Heart left ventricle (tissue), 16 donors: ENCODE measurements around the gene MBP. TPM values are rescaled to one million over a fixed set of nuclear protein-coding genes. Genes with fewer than 3 reads are reported as not detected.
A peak's percentile ranks its signal among the peaks of the same experiment; 100 is the strongest.

Experiments used
- ATAC-seq, 4 donors: fragments of 200-7000 bp; cut with Tn5 transposase; one replicate each; pipeline ENCODE4 v1.9.1; 2020 to 2022; ENCODE audit warnings: moderate library complexity in 4 of 4, mild to moderate bottlenecking in 3 of 4, moderate number of reproducible peaks in 1 of 4
- DNase-seq, 5 donors: peaks; one replicate each; pipeline ENCODE4 v3.0.0-alpha.2; 2020
- H3K27ac ChIP-seq, 12 donors: fragments of 200-600 bp; sonication (generic) in 4 of 12; one replicate each; pipeline versions ENCODE4 v1.5.0 to v1.8.0; 2016 to 2022; ENCODE audit warnings: mild to moderate bottlenecking in 2 of 12
- H3K27me3 ChIP-seq, 9 donors: fragments of 200-600 bp; sonication (generic) in 2 of 9; one replicate each; pipeline versions ENCODE4 v1.5.1 to v1.8.0; 2016 to 2022; ENCODE audit warnings: mild to moderate bottlenecking in 3 of 9
- H3K36me3 ChIP-seq, 9 donors: fragments of 200-600 bp; sonication (generic) in 2 of 9; one replicate each; pipeline versions ENCODE4 v1.5.0 to v1.8.0; 2018 to 2022; ENCODE audit warnings: mild to moderate bottlenecking in 2 of 9
- H3K4me1 ChIP-seq, 12 donors: fragments of 200-600 bp; sonication (generic) in 4 of 12; one replicate each; pipeline versions ENCODE4 v1.5.0 to v1.8.0; 2016 to 2022; ENCODE audit warnings: mild to moderate bottlenecking in 3 of 12
- H3K4me3 ChIP-seq, 12 donors: fragments of 200-600 bp; sonication (generic) in 4 of 12; one replicate each; pipeline versions ENCODE4 v1.5.0 to v1.8.0; 2017 to 2022; ENCODE audit warnings: mild to moderate bottlenecking in 9 of 12, moderate library complexity in 4 of 12
- H3K9me3 ChIP-seq, 12 donors: fragments of 200-600 bp; sonication (generic) in 4 of 12; one replicate each; pipeline versions ENCODE4 v1.5.0 to v1.8.0; 2016 to 2022; ENCODE audit warnings: mild to moderate bottlenecking in 1 of 12
- POLR2A ChIP-seq, 2 donors: fragments of 450-650 bp; IDR thresholded peaks; one replicate each; pipeline ENCODE4 v1.6.1; 2017; ENCODE audit warnings: antibody characterized with exemption in 2 of 2, mild to moderate bottlenecking in 2 of 2, moderate library complexity in 2 of 2
- WGBS, 4 donors: extraction: QIAGEN DNeasy Blood & Tissue Kit in 2 of 4; methylation state at CpG; one replicate each; pipeline versions ENCODE4 v1.1.5 to v1.1.7; 2013 to 2018; 5-methylcytosine and 5-hydroxymethylcytosine counted together
- intact Hi-C, 10 donors: fragments of 100-400 bp; cut with DNase I; formaldehyde crosslinking; loops; one replicate each; pipeline versions ENCODE4 v1.11.1 to v1.14.2; 2022
- polyA plus RNA-seq, 2 donors: library from polyadenylated mRNA; stranded (reverse); fragments of 200-250 nt; gene quantifications; one replicate each; pipeline ENCODE4 v1.2.3, GENCODE V29; 2013
- total RNA-seq, 9 donors: library from RNA; depleted of rRNA in 2 of 9; stranded (reverse); fragments of >200 nt in 2 of 9; fragmentation: NEBNext Ultra II Directional in 3 of 9; extraction: Animal tissue kit (Norgen Biotek cat#: 25700) in 3 of 9; gene quantifications; one replicate each; pipeline versions ENCODE4 v1.1.0 to v1.2.4, GENCODE V29; 2016 to 2023
- TF ChIP-seq, protein P1 (sequence below), 12 donors: fragments of 200-600 bp; sonication (generic) in 4 of 12; IDR thresholded peaks; one replicate each; pipeline versions ENCODE4 v1.5.0 to v1.8.0; 2018 to 2022; ENCODE audit warnings: antibody characterized with exemption in 12 of 12, mild to moderate bottlenecking in 5 of 12
- donor health status: ischemic (EF 13 %, LVEDD 7.1; RV severe dilation, severe dysfunction).
- donor health status: healthy with polysubstance abuse.
- donor health status: DM: no; HTN: yes; CAD: no.
- donor health status: DM: no; HTN: no; CAD: no.
- donor health status: ischemic (EF 25% LVEDD 6.9; RV normal size, moderate dysfunction).
- donor health status: ischemic (EF 25% LVEDD 5.7; RV mildly dilated, moderate dysfunction).
- donor health status: healthy.
- donor health status: DM: yes; HTN: yes; CAD: no.
- donor health status: ischemic (EF 35%, LVEDD 5.7; RV mildly dilated, moderate dysfunction).
- donor health status: nonischemic (EF 11% LVEDD 7.7; RV severe dilation, severe dysfunction).
- donor health status: DM: yes; HTN: yes; CAD: no.
- donor health status: PGD.
- donor health status: ischemic (EF 29% LVEDD 5.4; RV normal size, mild dysfunction).
- donor health status: nonischemic (EF 23%, LVEDD 6.1; RV moderate dilation, normal function).

The MBP gene
- total and polyA plus RNA-seq, 11 donors = 7.7 to 93.0 (median 31.8) TPM

GRCh38 chr18:77079088-77079487 lies 53.5 kb downstream of the MBP start:
- no peak overlapping the region for H3K4me3 ChIP-seq
- TF ChIP-seq, protein P1, sequence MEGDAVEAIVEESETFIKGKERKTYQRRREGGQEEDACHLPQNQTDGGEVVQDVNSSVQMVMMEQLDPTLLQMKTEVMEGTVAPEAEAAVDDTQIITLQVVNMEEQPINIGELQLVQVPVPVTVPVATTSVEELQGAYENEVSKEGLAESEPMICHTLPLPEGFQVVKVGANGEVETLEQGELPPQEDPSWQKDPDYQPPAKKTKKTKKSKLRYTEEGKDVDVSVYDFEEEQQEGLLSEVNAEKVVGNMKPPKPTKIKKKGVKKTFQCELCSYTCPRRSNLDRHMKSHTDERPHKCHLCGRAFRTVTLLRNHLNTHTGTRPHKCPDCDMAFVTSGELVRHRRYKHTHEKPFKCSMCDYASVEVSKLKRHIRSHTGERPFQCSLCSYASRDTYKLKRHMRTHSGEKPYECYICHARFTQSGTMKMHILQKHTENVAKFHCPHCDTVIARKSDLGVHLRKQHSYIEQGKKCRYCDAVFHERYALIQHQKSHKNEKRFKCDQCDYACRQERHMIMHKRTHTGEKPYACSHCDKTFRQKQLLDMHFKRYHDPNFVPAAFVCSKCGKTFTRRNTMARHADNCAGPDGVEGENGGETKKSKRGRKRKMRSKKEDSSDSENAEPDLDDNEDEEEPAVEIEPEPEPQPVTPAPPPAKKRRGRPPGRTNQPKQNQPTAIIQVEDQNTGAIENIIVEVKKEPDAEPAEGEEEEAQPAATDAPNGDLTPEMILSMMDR (IDR thresholded peaks at IDR 0.05) = no peak
- no peak for TF ChIP-seq POLR2A (IDR thresholded peaks at IDR 0.05)
- peaks cover 0 to 71% (median 32%) of the 10 kb centered on the region in 12 donors for H3K4me1 ChIP-seq
- no peaks in the 10 kb centered on the region for H3K27me3 ChIP-seq
- no peaks in the 10 kb centered on the region for H3K9me3 ChIP-seq
- intact Hi-C loops = loop anchor here in 1 of 10 donors (5.0 kb wide), 1 partner anchor 53 kb away; the partner anchor contains the start of gene MBP
- 77 to 88% (median 82%) methylated on average over 6 of the region's 6 CpGs for WGBS, 4 donors
- ATAC-seq (no peak), DNase-seq (no peak)
- peaks cover 0 to 4% (median 0%) of the 10 kb centered on the region in 9 donors for H3K36me3 ChIP-seq
- H3K27ac ChIP-seq = peak overlapping the region in 1 of 12 donors; percentile 4

- Histone ChIP-seq H3K9me3 (no peaks in the 10 kb centered on the region), H3K27ac (peak overlapping the region in 1 of 12 donors; percentile 4), H3K4me3 (no peak overlapping the region), H3K4me1 (peaks cover 0 to 71% (median 30%) of the 10 kb centered on the region in 12 donors), H3K36me3 (peaks cover 0 to 4% (median 0%) of the 10 kb centered on the region in 9 donors), H3K27me3 (no peaks in the 10 kb centered on the region)
- ATAC-seq = peak in 2 of 4 donors; percentile 19 to 39
- 25 to 86% (median 74%) methylated on average over 2 to 5 of the region's 5 CpGs for WGBS, 4 donors
- intact Hi-C loops = loop anchor here in 1 of 10 donors (5.0 kb wide), 1 partner anchor 54 kb away; the partner anchor contains the start of gene MBP
- TF ChIP-seq POLR2A (IDR thresholded peaks at IDR 0.05) = no peak
- TF ChIP-seq, protein P1 (IDR thresholded peaks at IDR 0.05) = no peak
- DNase-seq = no peak
Observed at GRCh38 chr18:77078690-77079070, 53.9 kb downstream of the MBP start.

DNA sequence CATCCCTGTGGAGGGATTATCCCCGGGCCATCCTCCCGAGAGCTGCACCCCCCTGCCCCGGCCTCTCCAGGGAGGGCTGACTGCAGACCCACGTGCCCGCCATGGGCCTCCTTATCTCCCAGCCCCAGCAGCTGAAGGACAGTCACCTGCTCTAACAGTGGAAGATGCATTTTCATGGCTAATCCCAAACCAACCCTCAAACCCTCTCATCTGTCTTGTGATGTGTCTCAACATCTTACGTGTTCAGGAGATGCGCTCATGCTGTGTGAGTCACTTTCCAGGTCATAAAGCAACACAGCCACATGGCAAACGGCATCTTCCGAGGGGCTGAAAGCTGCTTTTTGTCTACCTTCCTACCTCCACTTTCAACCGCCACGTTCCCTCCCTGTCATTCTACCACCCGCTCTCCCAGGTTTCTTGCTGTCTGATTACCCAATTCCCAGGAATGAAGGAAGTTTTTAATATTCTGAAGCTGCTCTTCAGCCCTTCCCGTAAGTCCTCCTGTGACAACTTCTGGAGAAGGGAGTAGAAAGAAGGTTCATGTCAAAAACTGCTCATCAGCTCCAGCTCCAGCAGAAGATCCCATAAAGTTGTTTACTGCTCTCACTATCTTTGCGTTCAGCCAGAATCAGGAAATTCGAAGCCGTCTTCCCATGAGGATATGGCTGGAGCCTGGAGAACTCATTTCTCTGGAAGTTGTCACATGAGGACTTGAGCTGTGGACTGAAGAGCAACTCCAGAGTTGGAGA lies 54.5 kb downstream of the MBP start:
- TF ChIP-seq, protein P1 (IDR thresholded peaks at IDR 0.05) = no peak
- no peak for TF ChIP-seq POLR2A (IDR thresholded peaks at IDR 0.05)
- DNase-seq = no peak
- peaks cover 0 to 4% (median 0%) of the 10 kb centered on the region in 9 donors for H3K36me3 ChIP-seq
- peaks cover 0 to 71% (median 29%) of the 10 kb centered on the region in 12 donors for H3K4me1 ChIP-seq
- 64 to 70% (median 67%) methylated on average over 15 to 16 of the region's 16 CpGs for WGBS, 4 donors
- H3K27me3 ChIP-seq = no peaks in the 10 kb centered on the region
- no peak overlapping the region for H3K4me3 ChIP-seq
- peak in 3 of 4 donors; percentile 21 to 31 (median 22) for ATAC-seq
- intact Hi-C loops = loop anchor here in 1 of 10 donors (5.0 kb wide), 1 partner anchor 54 kb away; the partner anchor contains the start of gene MBP
- H3K9me3 ChIP-seq = no peaks in the 10 kb centered on the region
- H3K27ac ChIP-seq = peak overlapping the region in 2 of 12 donors; percentile 4 to 9

GRCh38 chr18:77077401-77077800 lies 55.2 kb downstream of the MBP start:
- peaks cover 0 to 71% (median 32%) of the 10 kb centered on the region in 12 donors for H3K4me1 ChIP-seq
- intact Hi-C loops = loop anchor here in 1 of 10 donors (5.0 kb wide), 1 partner anchor 55 kb away; the partner anchor contains the start of gene MBP
- H3K27me3 ChIP-seq = no peaks in the 10 kb centered on the region
- peak overlapping the region in 1 of 12 donors; percentile 4 for H3K27ac ChIP-seq
- DNase-seq (no peak), ATAC-seq (no peak)
- WGBS, 4 donors = 87 to 95% (median 91%) methylated on average over 7 of the region's 7 CpGs
- H3K9me3 ChIP-seq = no peaks in the 10 kb centered on the region
- H3K4me3 ChIP-seq = no peak overlapping the region
- H3K36me3 ChIP-seq = peaks cover 0 to 4% (median 0%) of the 10 kb centered on the region in 9 donors
- no peak for TF ChIP-seq POLR2A (IDR thresholded peaks at IDR 0.05)
- TF ChIP-seq, protein P1 (IDR thresholded peaks at IDR 0.05) = no peak
